GM23338 (cell line): ENCODE data around the gene MYL12B. TPM values are rescaled to one million over a fixed set of nuclear protein-coding genes. Genes with fewer than 3 reads are reported as not detected.

ENCODE experiments used
- ATAC-seq: fragments of 200-7000 bp; cut with Tn5 transposase; 3 replicates; pipeline ENCODE4 v1.9.1; 2020
- DNase-seq: peaks from one replicate; pipeline ENCODE4 v3.0.0-alpha.2; 2015; ENCODE audit warnings: low spot score
- H2AFZ ChIP-seq: fragments of 200-600 bp; sonication (generic); 2 replicates; pipeline ENCODE4 v1.8.0; 2016; ENCODE audit warnings: antibody characterized with exemption, mild to moderate bottlenecking, moderate library complexity
- H3F3A ChIP-seq: fragments of 200-600 bp; sonication (generic); replicated peaks from 2 replicates; pipeline ENCODE4 v1.8.0; 2017; ENCODE audit warnings: antibody characterized with exemption, mixed run types, low read depth
- H3K27ac ChIP-seq: fragments of 200-600 bp; sonication (generic); 2 replicates; pipeline ENCODE4 v1.6.1; 2016; ENCODE audit warnings: low read depth
- H3K27me3 ChIP-seq: fragments of 200-600 bp; sonication (generic); 2 replicates; pipeline ENCODE4 v1.8.0; 2016; ENCODE audit warnings: mild to moderate bottlenecking, mixed run types, moderate library complexity; ENCODE audit not compliant: insufficient read depth
- H3K36me3 ChIP-seq: fragments of 200-600 bp; sonication (generic); 2 replicates; pipeline ENCODE4 v1.8.0; 2016; ENCODE audit warnings: mild to moderate bottlenecking; ENCODE audit not compliant: insufficient read depth
- H3K4me1 ChIP-seq: fragments of 200-600 bp; sonication (generic); 2 replicates; pipeline ENCODE4 v1.8.0; 2016; ENCODE audit warnings: mild to moderate bottlenecking, moderate library complexity; ENCODE audit not compliant: insufficient read depth
- H3K4me2 ChIP-seq: fragments of 200-600 bp; sonication (generic); 2 replicates; pipeline ENCODE4 v1.7.1; 2017; ENCODE audit warnings: mixed run types
- H3K4me3 ChIP-seq: fragments of 200-600 bp; sonication (generic); 2 replicates; pipeline ENCODE4 v1.6.1; 2016; ENCODE audit warnings: mixed run types
- H3K79me2 ChIP-seq: fragments of 200-600 bp; sonication (generic); replicated peaks from 2 replicates; pipeline ENCODE4 v1.8.0; 2017; ENCODE audit warnings: mild to moderate bottlenecking; ENCODE audit not compliant: insufficient read depth
- H3K9me2 ChIP-seq: fragments of 200-600 bp; sonication (generic); 2 replicates; pipeline ENCODE4 v1.8.0; 2017; ENCODE audit not compliant: insufficient read depth
- H4K20me1 ChIP-seq: fragments of 200-600 bp; sonication (generic); replicated peaks from 2 replicates; pipeline ENCODE4 v1.8.0; 2017; ENCODE audit warnings: mild to moderate bottlenecking; ENCODE audit not compliant: insufficient read depth
- H3K27ac Mint-ChIP-seq: 2 replicates; pipeline ENCODE4 v1.8.0; 2020; ENCODE audit warnings: inconsistent platforms, mild to moderate bottlenecking, moderate library complexity, mixed read lengths
- H3K27me3 Mint-ChIP-seq: 3 replicates; pipeline ENCODE4 v1.8.0; 2022; ENCODE audit warnings: low read depth, mild to moderate bottlenecking, moderate library complexity, mixed read lengths, inconsistent platforms; ENCODE audit not compliant: insufficient read depth, poor library complexity
- H3K36me3 Mint-ChIP-seq: 3 replicates; pipeline ENCODE4 v1.8.0; 2021; ENCODE audit warnings: low read depth, mild to moderate bottlenecking, inconsistent platforms, moderate library complexity, mixed read lengths
- H3K4me1 Mint-ChIP-seq: 3 replicates; pipeline ENCODE4 v1.8.0; 2020; ENCODE audit warnings: mild to moderate bottlenecking, inconsistent platforms, mixed read lengths
- H3K4me3 Mint-ChIP-seq: 3 replicates; pipeline ENCODE4 v1.8.0; 2021; ENCODE audit warnings: moderate library complexity, mild to moderate bottlenecking, inconsistent platforms, mixed read lengths
- H3K9me3 Mint-ChIP-seq: 3 replicates; pipeline ENCODE4 v1.8.0; 2020; ENCODE audit warnings: moderate library complexity, mild to moderate bottlenecking, inconsistent platforms, mixed read lengths
- CREB1 ChIP-seq: fragments of 250-450 bp; sonication (Bioruptor Pico); IDR thresholded peaks from 2 replicates; pipeline ENCODE4 v1.5.0; 2020; ENCODE audit warnings: low read depth, mild to moderate bottlenecking, moderate library complexity
- CTCF ChIP-seq, 2 experiments: fragments of 200-600 bp in 1 of 2; sonication (generic) in 1 of 2; conservative IDR thresholded peaks; 2 replicates each; pipeline versions ENCODE4 v1.5.1 to v1.6.1; 2016 to 2017; ENCODE audit warnings: antibody characterized with exemption in 2 of 2, low read depth in 2 of 2, mild to moderate bottlenecking in 2 of 2, moderate library complexity in 1 of 2
- ETS1 ChIP-seq: IDR thresholded peaks from 2 replicates; pipeline ENCODE4 v1.6.1; 2016; ENCODE audit warnings: antibody characterized with exemption
- EZH2 ChIP-seq: fragments of 200-600 bp; sonication (generic); IDR thresholded peaks from one replicate; pipeline ENCODE4 v1.8.0; 2017; ENCODE audit warnings: antibody characterized with exemption, mild to moderate bottlenecking, low read depth; ENCODE audit not compliant: unreplicated experiment
- EZH2phosphoT487 ChIP-seq: fragments of 200-600 bp; sonication (generic); IDR thresholded peaks from one replicate; pipeline ENCODE4 v1.8.1; 2018; ENCODE audit warnings: antibody characterized with exemption; ENCODE audit not compliant: unreplicated experiment
- JUNB ChIP-seq: IDR thresholded peaks from one replicate; pipeline ENCODE4 v1.6.1; 2016; ENCODE audit warnings: antibody characterized with exemption; ENCODE audit not compliant: unreplicated experiment
- NANOG ChIP-seq: IDR thresholded peaks from 2 replicates; pipeline ENCODE4 v1.6.1; 2016; ENCODE audit warnings: antibody characterized with exemption, borderline replicate concordance
- POLR2AphosphoS5 ChIP-seq: IDR thresholded peaks from 2 replicates; pipeline ENCODE4 v1.6.1; 2016; ENCODE audit warnings: antibody characterized with exemption, low read depth
- REST ChIP-seq: IDR thresholded peaks from one replicate; pipeline ENCODE4 v1.6.1; 2018; ENCODE audit warnings: antibody characterized with exemption; ENCODE audit not compliant: unreplicated experiment
- STAT1 ChIP-seq: IDR thresholded peaks from one replicate; pipeline ENCODE4 v1.6.1; 2016; ENCODE audit warnings: antibody characterized with exemption; ENCODE audit not compliant: unreplicated experiment
- ZNF114 ChIP-seq: fragments of 250-450 bp; sonication (Bioruptor Pico); IDR thresholded peaks from 2 replicates; pipeline ENCODE4 v1.5.0; 2020; ENCODE audit warnings: mild to moderate bottlenecking, moderate library complexity
- ZNF331 ChIP-seq: fragments of 250-450 bp; sonication (Bioruptor Pico); IDR thresholded peaks from 2 replicates; pipeline ENCODE4 v1.5.0; 2020; ENCODE audit warnings: low read depth, mild to moderate bottlenecking, moderate library complexity
- ZNF462 ChIP-seq: fragments of 250-450 bp; sonication (Bioruptor Pico); IDR thresholded peaks from 2 replicates; pipeline ENCODE4 v1.5.0; 2020; ENCODE audit warnings: mild to moderate bottlenecking, moderate library complexity
- polyA plus RNA-seq: library from polyadenylated mRNA; unstranded; fragments of >200 nt; fragmentation: Nextera tagmentation; extraction: Ambion mirVana; gene quantifications from 2 replicates; pipeline ENCODE4 v1.2.1, GENCODE V29; 2016
- total RNA-seq: library from RNA; depleted of rRNA; stranded (reverse); fragments of >200 nt; shearing (Covaris generic); gene quantifications from 2 replicates; pipeline ENCODE4 v1.2.3, GENCODE V29; 2014

Gene MYL12B
- total and polyA plus RNA-seq, 2 experiments from 2014 or later = 165 to 330 TPM

- peaks cover 20% of the 10 kb centered on the region for H3K36me3 Mint-ChIP-seq
- H3K4me1 Mint-ChIP-seq = peaks cover 19% of the 10 kb centered on the region
- H3K9me3 Mint-ChIP-seq = peaks cover 31% of the 10 kb centered on the region
- H2AFZ ChIP-seq = peak overlapping the region; percentile 44; the same call in 1 of the 2 replicates
- peaks cover 13% of the 10 kb centered on the region for H3K4me1 ChIP-seq
- peak overlapping the region; percentile 76; the same call in 1 of the 2 replicates for H3K27ac Mint-ChIP-seq
- no peaks in the 10 kb centered on the region for H3K36me3 ChIP-seq
- H3K4me2 ChIP-seq = 0 out of 2 replicates have a peak overlapping the region, but pooled peaks have one; percentile 14
- no peaks in the 10 kb centered on the region for H3K9me2 ChIP-seq
- H3K4me3 Mint-ChIP-seq = no peak overlapping the region
- H3K27me3 ChIP-seq = no peaks in the 10 kb centered on the region
- no peak overlapping the region for H3K4me3 ChIP-seq
- H3K27ac ChIP-seq = no peak overlapping the region; the same call in 1 of the 2 replicates
- ATAC-seq (peak; percentile 30), DNase-seq (no peak)
- 0 out of 2 replicates have a peak, but pooled peaks cover 5% of the 10 kb centered on the region for H3F3A ChIP-seq
- H4K20me1 ChIP-seq = no peaks in the 10 kb centered on the region
- H3K79me2 ChIP-seq = no peaks in the 10 kb centered on the region
- H3K27me3 Mint-ChIP-seq = peaks cover 11% of the 10 kb centered on the region
- no peak for TF ChIP-seq POLR2AphosphoS5
- no peak for TF ChIP-seq JUNB
- no peak for TF ChIP-seq ZNF331
- TF ChIP-seq CTCF (conservative IDR thresholded peaks at IDR 0.05; ENCODE audit: low read depth in 2 of 2) = no peak
- no peak for TF ChIP-seq EZH2
- no peak for TF ChIP-seq REST
- no peak for TF ChIP-seq ETS1
- no peak for TF ChIP-seq EZH2phosphoT487
- TF ChIP-seq ZNF462 (CRISPR knock-in tag) = no peak
- TF ChIP-seq NANOG = no peak
- TF ChIP-seq ZNF114 (CRISPR knock-in tag) = no peak
- no peak for TF ChIP-seq STAT1
- TF ChIP-seq CREB1 = no peak
Measured at GRCh38 chr18:3283908-3284307, 22.0 kb downstream of the MYL12B start.
